Amniotic stem cell (primary cell): ENCODE results near the gene ATIC.
"Not testable (repeated sequence)": the region's sequence is repeated elsewhere in the genome, so short reads cannot be mapped to it uniquely, and the experiment has no call there.

Experiments used
- DNase-seq: peaks from one replicate; lab custom pipeline; 2025; lab: John Stamatoyannopoulos, UW

The ATIC gene

GRCh38 chr2:215315301-215315700 lies 3.4 kb downstream of the ATIC start:
- DNase-seq, result no peak

GRCh38 chr2:215316336-215316735 lies 4.5 kb downstream of the ATIC start:
- DNase-seq, result no peak

GRCh38 chr2:215319500-215319899 lies 7.6 kb downstream of the ATIC start:
- DNase-seq, result no peak

GRCh38 chr2:215320102-215320501 lies 8.2 kb downstream of the ATIC start:
- no peak for DNase-seq

- no peak for DNase-seq
Measured at GRCh38 chr2:215320679-215321078, 8.8 kb downstream of the ATIC start.

GRCh38 chr2:215324811-215325210 lies 13.0 kb downstream of the ATIC start:
- DNase-seq, result no peak

- no peak for DNase-seq
Measured at GRCh38 chr2:215328066-215328465, 16.2 kb downstream of the ATIC start.

GRCh38 chr2:215332872-215333595 lies 21.2 kb downstream of the ATIC start:
- DNase-seq, result no peak

GRCh38 chr2:215338883-215339679 lies 27.2 kb downstream of the ATIC start:
- no peak for DNase-seq

- no peak for DNase-seq
Measured at GRCh38 chr2:215347878-215348277, 36.0 kb downstream of the ATIC start.

GRCh38 chr2:215352602-215353001 lies 40.7 kb downstream of the ATIC start:
- DNase-seq, result no peak

GRCh38 chr2:215354771-215355695 lies 43.2 kb downstream of the ATIC start:
- no peak for DNase-seq

- no peak for DNase-seq
Measured at GRCh38 chr2:215355801-215356200, 43.9 kb downstream of the ATIC start.

- no peak for DNase-seq
Measured at GRCh38 chr2:215356334-215356947, 44.6 kb downstream of the ATIC start.

- no peak for DNase-seq
Measured at GRCh38 chr2:215356948-215357461, 45.1 kb downstream of the ATIC start.

GRCh38 chr2:215357660-215358059 lies 45.8 kb downstream of the ATIC start:
- DNase-seq, result no peak

- no peak for DNase-seq
Measured at GRCh38 chr2:215358312-215358845, 46.5 kb downstream of the ATIC start.

GRCh38 chr2:215358891-215359575 lies 47.2 kb downstream of the ATIC start:
- no peak for DNase-seq

- no peak for DNase-seq
Measured at GRCh38 chr2:215359576-215359922, 47.7 kb downstream of the ATIC start.

GRCh38 chr2:215360059-215360458 lies 48.2 kb downstream of the ATIC start:
- DNase-seq, result not testable (repeated sequence)

GRCh38 chr2:215360596-215360995 lies 48.7 kb downstream of the ATIC start:
- DNase-seq, result no peak
